GM12873 (cell line): ENCODE measurements around the gene CCDC137.

Experiments used
- TF ChIP-seq, protein P1 (sequence below): IDR thresholded peaks from 2 replicates; pipeline ENCODE4 v1.5.1; 2012; ENCODE audit warnings: low read depth, mild to moderate bottlenecking, moderate library complexity, low read length, control low read depth; ENCODE audit not compliant: insufficient read depth; ENCODE audit errors: missing control alignments

CCDC137 gene

GRCh38 chr17:81685108-81685507 lies 18.6 kb downstream of the CCDC137 start:
- TF ChIP-seq, protein P1, sequence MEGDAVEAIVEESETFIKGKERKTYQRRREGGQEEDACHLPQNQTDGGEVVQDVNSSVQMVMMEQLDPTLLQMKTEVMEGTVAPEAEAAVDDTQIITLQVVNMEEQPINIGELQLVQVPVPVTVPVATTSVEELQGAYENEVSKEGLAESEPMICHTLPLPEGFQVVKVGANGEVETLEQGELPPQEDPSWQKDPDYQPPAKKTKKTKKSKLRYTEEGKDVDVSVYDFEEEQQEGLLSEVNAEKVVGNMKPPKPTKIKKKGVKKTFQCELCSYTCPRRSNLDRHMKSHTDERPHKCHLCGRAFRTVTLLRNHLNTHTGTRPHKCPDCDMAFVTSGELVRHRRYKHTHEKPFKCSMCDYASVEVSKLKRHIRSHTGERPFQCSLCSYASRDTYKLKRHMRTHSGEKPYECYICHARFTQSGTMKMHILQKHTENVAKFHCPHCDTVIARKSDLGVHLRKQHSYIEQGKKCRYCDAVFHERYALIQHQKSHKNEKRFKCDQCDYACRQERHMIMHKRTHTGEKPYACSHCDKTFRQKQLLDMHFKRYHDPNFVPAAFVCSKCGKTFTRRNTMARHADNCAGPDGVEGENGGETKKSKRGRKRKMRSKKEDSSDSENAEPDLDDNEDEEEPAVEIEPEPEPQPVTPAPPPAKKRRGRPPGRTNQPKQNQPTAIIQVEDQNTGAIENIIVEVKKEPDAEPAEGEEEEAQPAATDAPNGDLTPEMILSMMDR, result no peak

- TF ChIP-seq, protein P1, result no peak
Observed at GRCh38 chr17:81686614-81687013, 20.1 kb downstream of the CCDC137 start.

GRCh38 chr17:81687770-81688541 lies 21.4 kb downstream of the CCDC137 start:
- TF ChIP-seq, protein P1, result no peak

DNA sequence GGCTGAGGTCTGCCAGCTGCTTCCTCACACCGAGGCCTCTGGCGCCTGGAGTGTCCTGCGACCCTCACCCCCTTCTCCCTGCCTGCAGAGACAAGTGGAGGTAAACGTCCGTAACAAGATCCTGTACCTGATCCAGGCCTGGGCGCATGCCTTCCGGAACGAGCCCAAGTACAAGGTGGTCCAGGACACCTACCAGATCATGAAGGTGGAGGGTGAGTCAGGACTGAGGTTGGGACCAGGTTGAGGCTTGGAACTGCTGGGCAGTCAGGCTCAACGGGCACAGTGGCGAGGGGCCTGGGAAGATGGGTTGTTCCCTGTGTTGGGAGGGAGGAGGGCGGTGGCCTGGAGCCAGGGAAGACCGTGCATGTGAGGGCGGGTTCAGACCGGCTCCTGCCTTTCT lies 22.1 kb downstream of the CCDC137 start:
- TF ChIP-seq, protein P1, result no peak

DNA sequence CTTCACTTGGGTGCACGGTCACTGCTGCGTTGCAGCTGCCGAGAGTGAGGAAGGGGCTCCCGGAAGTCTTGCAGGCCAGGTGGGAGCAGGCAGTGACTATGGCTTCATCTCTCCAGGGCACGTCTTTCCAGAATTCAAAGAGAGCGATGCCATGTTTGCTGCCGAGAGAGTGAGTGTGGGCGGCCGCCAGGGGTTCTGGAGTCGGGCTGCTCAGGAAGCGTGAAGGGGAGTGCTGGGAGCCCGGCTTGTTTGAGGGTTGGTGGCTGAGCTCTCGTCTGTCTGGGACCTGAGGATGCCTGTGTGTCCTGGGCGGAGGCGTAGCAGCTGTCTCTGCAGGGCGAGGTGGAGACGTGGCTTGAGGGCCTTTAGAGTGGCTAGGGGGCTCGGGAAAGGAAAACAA lies 23.5 kb downstream of the CCDC137 start:
- TF ChIP-seq, protein P1, result no peak

- TF ChIP-seq, protein P1, result no peak
Observed at GRCh38 chr17:81690549-81690948, 24.0 kb downstream of the CCDC137 start.

- TF ChIP-seq, protein P1, result no peak
Observed at GRCh38 chr17:81691196-81691595, 24.7 kb downstream of the CCDC137 start.
